B cell (primary cell): Measurements from ENCODE around the gene SIX5. TPM values are rescaled to one million over a fixed set of nuclear protein-coding genes. Genes with fewer than 3 reads are reported as not detected.
"Not testable (repeated sequence)": the region's sequence is repeated elsewhere in the genome, so short reads cannot be mapped to it uniquely, and the experiment has no call there.

ENCODE experiments used
- ATAC-seq: fragments of 200-7000 bp; cut with Tn5 transposase; one replicate; pipeline ENCODE4 v1.10.0; 2021; ENCODE audit warnings: low read depth, mild to moderate bottlenecking, moderate number of reproducible peaks, moderate library complexity
- CTCF ChIA-PET: fragments of 350-600 bp; sonication (Branson Sonifier 250); formaldehyde crosslinking; loops from one replicate; lab custom pipeline; 2021; ENCODE audit warnings: antibody characterized with exemption, inconsistent platforms; lab: Charles Lee
- POLR2A ChIA-PET: fragments of 350-600 bp; sonication (Branson Sonifier 250); formaldehyde crosslinking; loops from one replicate; lab custom pipeline; 2021; ENCODE audit warnings: antibody characterized with exemption; lab: Charles Lee
- DNase-seq: peaks from one replicate; pipeline ENCODE4 v3.0.0; 2013
- H2AFZ ChIP-seq: 2 replicates; pipeline ENCODE4 v1.6.1; 2012; ENCODE audit warnings: mild to moderate bottlenecking, low read depth, low read length; ENCODE audit not compliant: insufficient read depth, poor library complexity, severe bottlenecking
- H3K27ac ChIP-seq, 2 donors: 1 replicate in 1 of 2; 2 replicates in 1 of 2; pipeline ENCODE4 v1.5.1; 2012 to 2013; ENCODE audit warnings: low read length in 2 of 2, mild to moderate bottlenecking in 2 of 2, moderate library complexity in 1 of 2
- H3K27me3 ChIP-seq, 4 experiments: fragments of 200-600 bp in 1 of 4; sonication (generic) in 1 of 4; replicated peaks in 1 of 4; 1 replicate in 2 of 4; 2 replicates in 2 of 4; pipeline versions ENCODE4 v1.6.1 to v1.7.0; 2013 to 2016; ENCODE audit warnings: low read length in 3 of 4, mild to moderate bottlenecking in 2 of 4, mixed read lengths in 1 of 4, moderate library complexity in 1 of 4; ENCODE audit not compliant: insufficient read depth in 4 of 4, control insufficient read depth in 3 of 4; ENCODE audit errors: control extremely low read depth in 1 of 4
- H3K36me3 ChIP-seq, 2 experiments: replicated peaks in 1 of 2; 1 replicate in 1 of 2; 2 replicates in 1 of 2; pipeline versions ENCODE4 v1.6.1 to v1.7.1; 2013; ENCODE audit warnings: low read length in 1 of 2; ENCODE audit not compliant: insufficient read depth in 2 of 2, control insufficient read depth in 1 of 2; ENCODE audit errors: control extremely low read depth in 1 of 2, extremely low read depth in 1 of 2
- H3K4me1 ChIP-seq, 2 donors: fragments of 200-600 bp in 1 of 2; sonication (generic) in 1 of 2; 1 replicate in 1 of 2; 2 replicates in 1 of 2; pipeline versions ENCODE4 v1.5.1 to v1.6.1; 2013 to 2017; ENCODE audit warnings: low read length in 2 of 2; ENCODE audit not compliant: control insufficient read depth in 2 of 2, insufficient read depth in 2 of 2
- H3K4me2 ChIP-seq: replicated peaks from 2 replicates; pipeline ENCODE3; 2012; ENCODE audit warnings: mild to moderate bottlenecking, low read depth, low read length; ENCODE audit not compliant: poor library complexity, severe bottlenecking
- H3K4me3 ChIP-seq, 5 experiments: fragments of 200-600 bp in 1 of 5; sonication (generic) in 1 of 5; 1 replicate in 3 of 5; 2 replicates in 2 of 5; pipeline versions ENCODE4 v1.5.1 to v1.7.0; 2011 to 2016; ENCODE audit warnings: low read length in 4 of 5, mild to moderate bottlenecking in 4 of 5, low read depth in 2 of 5, control low read depth in 1 of 5, moderate library complexity in 1 of 5; ENCODE audit not compliant: insufficient read depth in 1 of 5; ENCODE audit errors: control extremely low read depth in 1 of 5, extremely low read depth in 1 of 5
- H3K79me2 ChIP-seq: fragments of 200-600 bp; sonication (generic); one replicate; pipeline ENCODE4 v1.6.0; 2016; ENCODE audit warnings: low read length; ENCODE audit not compliant: control insufficient read depth, insufficient read depth
- H3K9ac ChIP-seq: fragments of 200-600 bp; sonication (generic); 2 replicates; pipeline ENCODE4 v1.6.1; 2017; ENCODE audit warnings: mild to moderate bottlenecking, low read length, moderate library complexity
- H3K9me3 ChIP-seq, 3 donors: one replicate each; pipeline versions ENCODE4 v1.6.1 to v1.7.1; 2013; ENCODE audit warnings: low read length in 2 of 3; ENCODE audit not compliant: control insufficient read depth in 2 of 3, insufficient read depth in 1 of 3; ENCODE audit errors: control extremely low read depth in 1 of 3
- H4K20me1 ChIP-seq: 2 replicates; pipeline ENCODE4 v1.6.0; 2012; ENCODE audit warnings: mild to moderate bottlenecking, low read length; ENCODE audit not compliant: insufficient read depth, control insufficient read depth, poor library complexity, severe bottlenecking
- H3K27ac Mint-ChIP-seq: one replicate; pipeline ENCODE4 v1.8.0; 2021; ENCODE audit warnings: mixed read lengths
- H3K27me3 Mint-ChIP-seq: one replicate; pipeline ENCODE4 v1.8.0; 2021; ENCODE audit warnings: mixed read lengths
- H3K4me1 Mint-ChIP-seq: one replicate; pipeline ENCODE4 v1.8.0; 2021; ENCODE audit warnings: mixed read lengths
- H3K4me3 Mint-ChIP-seq: one replicate; pipeline ENCODE4 v1.8.0; 2021; ENCODE audit warnings: mixed read lengths
- H3K9me3 Mint-ChIP-seq: one replicate; pipeline ENCODE4 v1.8.0; 2022; ENCODE audit warnings: mixed read lengths; ENCODE audit not compliant: insufficient read depth
- EZH2 ChIP-seq: IDR thresholded peaks from 2 replicates; pipeline ENCODE4 v1.6.1; 2012; ENCODE audit warnings: borderline replicate concordance, low read depth, mild to moderate bottlenecking, moderate library complexity, low read length; ENCODE audit not compliant: insufficient read depth, poor library complexity, severe bottlenecking
- WGBS: methylation state at CpG from one replicate; pipeline ENCODE4 v1.1.5; 2013; ENCODE audit warnings: missing lambda C conversion rate; ENCODE audit not compliant: insufficient coverage; 5-methylcytosine and 5-hydroxymethylcytosine counted together
- intact Hi-C: fragments of 100-400 bp; cut with micrococcal nuclease; formaldehyde crosslinking; loops from one replicate; pipeline ENCODE4 v1.10.0; 2022
- polyA plus RNA-seq: library from polyadenylated mRNA; depleted of rRNA; stranded (reverse); fragments of >200 nt; gene quantifications from 2 replicates; pipeline ENCODE4 v1.2.3, GENCODE V29; 2012
- total RNA-seq, 2 donors: library from RNA; stranded (reverse); fragments of 120-200 nt in 1 of 2; gene quantifications; 1 replicate in 1 of 2; 2 replicates in 1 of 2; pipeline versions ENCODE4 v1.2.3 to v1.2.4, GENCODE V29; 2013 to 2022
- TF ChIP-seq, protein P1 (sequence below): fragments of 200-600 bp; IDR thresholded peaks from one replicate; pipeline ENCODE4 v1.8.0; 2022; ENCODE audit warnings: antibody characterized with exemption, mild to moderate bottlenecking

Gene SIX5
- total and polyA plus RNA-seq, 2 donors (not counting 1 experiment from before 2014, with no cell fraction given): 1.4 to 2.1 TPM

- H4K20me1 ChIP-seq, ATAC-seq, H3K4me1 ChIP-seq, H3K4me1 Mint-ChIP-seq, H3K9me3 Mint-ChIP-seq, H3K9ac ChIP-seq, H3K27ac ChIP-seq, H3K4me2 ChIP-seq, H2AFZ ChIP-seq, H3K79me2 ChIP-seq, H3K36me3 ChIP-seq, H3K27ac Mint-ChIP-seq, DNase-seq, H3K9me3 ChIP-seq, H3K4me3 ChIP-seq, H3K4me3 Mint-ChIP-seq: not testable (repeated sequence)
- H3K27me3 ChIP-seq: peaks cover 0 to 12% (median 0%) of the 10 kb centered on the region in 4 experiments
- ChIA-PET POLR2A (interaction anchor here (2.8 kb wide), 1 partner anchor 30 kb away, joined by 23 read pairs; the partner anchor contains the start of gene SIX5), CTCF (interaction anchor here (0.6 to 11.8 kb wide), 20 partner anchors 9 to 515 kb away, joined by 3 to 302 read pairs (median 4); partner anchors contain the start of genes DMPK, FBXO46, QPCTL and SIX5)
- peaks cover 14% of the 10 kb centered on the region for H3K27me3 Mint-ChIP-seq
- intact Hi-C loops: loop anchor here (1.0 to 10.0 kb wide), 3 partner anchors 29 to 276 kb away; partner anchors contain the start of gene CCDC61
- 88% methylated on average over 1 of the region's 5 CpGs for WGBS
These were observed 30.5 kb upstream of the SIX5 start for GRCh38 chr19:45799541-45799940.

GRCh38 chr19:45798995-45799517 lies 30.0 kb upstream of the SIX5 start:
- Mint-ChIP-seq H3K27me3 (peaks cover 14% of the 10 kb centered on the region), H3K4me1 (peaks cover 9% of the 10 kb centered on the region)
- intact Hi-C loops: loop anchor here (1.0 to 10.0 kb wide), 3 partner anchors 29 to 276 kb away; partner anchors contain the start of gene CCDC61

More at GRCh38 chr19:45798995-45799517, 30.0 kb upstream of the SIX5 start:
- TF ChIP-seq, protein P1, sequence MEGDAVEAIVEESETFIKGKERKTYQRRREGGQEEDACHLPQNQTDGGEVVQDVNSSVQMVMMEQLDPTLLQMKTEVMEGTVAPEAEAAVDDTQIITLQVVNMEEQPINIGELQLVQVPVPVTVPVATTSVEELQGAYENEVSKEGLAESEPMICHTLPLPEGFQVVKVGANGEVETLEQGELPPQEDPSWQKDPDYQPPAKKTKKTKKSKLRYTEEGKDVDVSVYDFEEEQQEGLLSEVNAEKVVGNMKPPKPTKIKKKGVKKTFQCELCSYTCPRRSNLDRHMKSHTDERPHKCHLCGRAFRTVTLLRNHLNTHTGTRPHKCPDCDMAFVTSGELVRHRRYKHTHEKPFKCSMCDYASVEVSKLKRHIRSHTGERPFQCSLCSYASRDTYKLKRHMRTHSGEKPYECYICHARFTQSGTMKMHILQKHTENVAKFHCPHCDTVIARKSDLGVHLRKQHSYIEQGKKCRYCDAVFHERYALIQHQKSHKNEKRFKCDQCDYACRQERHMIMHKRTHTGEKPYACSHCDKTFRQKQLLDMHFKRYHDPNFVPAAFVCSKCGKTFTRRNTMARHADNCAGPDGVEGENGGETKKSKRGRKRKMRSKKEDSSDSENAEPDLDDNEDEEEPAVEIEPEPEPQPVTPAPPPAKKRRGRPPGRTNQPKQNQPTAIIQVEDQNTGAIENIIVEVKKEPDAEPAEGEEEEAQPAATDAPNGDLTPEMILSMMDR: peak; percentile 95
- no peak for TF ChIP-seq EZH2
- peak; percentile 83 for DNase-seq
- Histone ChIP-seq H4K20me1 (no peaks in the 10 kb centered on the region), H3K4me3 (no peak overlapping the region), H3K9me3 (no peaks in the 10 kb centered on the region), H3K27ac (no peak overlapping the region), H3K27me3 (peaks cover 0 to 12% (median 0%) of the 10 kb centered on the region in 4 experiments), H3K4me1 (peaks cover 3 to 6% of the 10 kb centered on the region in 2 donors), H3K9ac (no peak overlapping the region), H3K4me2 (peak overlapping the region; percentile 24), H3K36me3 (no peaks in the 10 kb centered on the region), H2AFZ (no peak overlapping the region), H3K79me2 (peaks cover 3% of the 10 kb centered on the region)
- POLR2A ChIA-PET: interaction anchor here (2.8 kb wide), 1 partner anchor 30 kb away, joined by 23 read pairs; the partner anchor contains the start of gene SIX5
- Mint-ChIP-seq H3K4me3 (no peak overlapping the region), H3K9me3 (no peaks in the 10 kb centered on the region), H3K27ac (no peak overlapping the region)
- ATAC-seq: peak; percentile 90
- WGBS: 0% methylated on average over 7 of the region's 10 CpGs
- CTCF ChIA-PET: interaction anchor here (0.7 to 11.8 kb wide), 20 partner anchors 8 to 514 kb away, joined by 3 to 302 read pairs (median 4); partner anchors contain the start of genes DMPK, FBXO46, QPCTL and SIX5
